Neutrophil (primary cell): ENCODE results near the gene SNX30.

Source experiments
- H3K27ac ChIP-seq: fragments of 200-600 bp; sonication (generic); 2 replicates; pipeline ENCODE4 v1.5.1; 2016; ENCODE audit warnings: mild to moderate bottlenecking, moderate library complexity
- H3K27me3 ChIP-seq: fragments of 200-600 bp; sonication (generic); 2 replicates; pipeline ENCODE4 v1.6.0; 2016; ENCODE audit warnings: mild to moderate bottlenecking
- H3K36me3 ChIP-seq: fragments of 200-600 bp; sonication (generic); 2 replicates; pipeline ENCODE4 v1.5.1; 2017
- H3K4me1 ChIP-seq, 2 experiments: fragments of 200-600 bp in 1 of 2; sonication (generic) in 1 of 2; 1 replicate in 1 of 2; 2 replicates in 1 of 2; pipeline versions ENCODE4 v1.5.1 to v1.6.1; 2013 to 2016; ENCODE audit warnings: low read depth in 1 of 2, low read length in 1 of 2, mild to moderate bottlenecking in 1 of 2, moderate library complexity in 1 of 2; ENCODE audit not compliant: control insufficient read depth in 1 of 2, insufficient read depth in 1 of 2
- H3K4me3 ChIP-seq, 2 experiments: fragments of 200-600 bp in 1 of 2; sonication (generic) in 1 of 2; 1 replicate in 1 of 2; 2 replicates in 1 of 2; pipeline ENCODE4 v1.5.1; 2013 to 2016; ENCODE audit warnings: low read depth in 1 of 2, low read length in 1 of 2, mild to moderate bottlenecking in 1 of 2, moderate library complexity in 1 of 2
- H3K9me3 ChIP-seq: fragments of 200-600 bp; sonication (generic); 2 replicates; pipeline ENCODE4 v1.5.1; 2016
- CTCF ChIP-seq: fragments of 200-600 bp; sonication (generic); IDR thresholded peaks from 2 replicates; pipeline ENCODE4 v1.5.1; 2016; ENCODE audit warnings: antibody characterized with exemption

SNX30 gene

GRCh38 chr9:112796485-112796884, 45.9 kb downstream of the SNX30 start:
- Histone ChIP-seq H3K27me3 (no peaks in the 10 kb centered on the region), H3K36me3 (no peaks in the 10 kb centered on the region), H3K27ac (no peak overlapping the region), H3K4me3 (no peak overlapping the region), H3K9me3 (no peaks in the 10 kb centered on the region), H3K4me1 (no peaks in the 10 kb centered on the region)
- no peak for TF ChIP-seq CTCF

- no peaks in the 10 kb centered on the region for H3K4me1 ChIP-seq
- H3K27ac ChIP-seq: peak overlapping the region; percentile 33
- TF ChIP-seq CTCF: no peak
- H3K9me3 ChIP-seq: no peaks in the 10 kb centered on the region
- peaks cover 15% of the 10 kb centered on the region for H3K36me3 ChIP-seq
- H3K4me3 ChIP-seq: no peak overlapping the region
- no peaks in the 10 kb centered on the region for H3K27me3 ChIP-seq
Observed at GRCh38 chr9:112809351-112809848, 58.8 kb downstream of the SNX30 start.

GRCh38 chr9:112809906-112810305, 59.3 kb downstream of the SNX30 start:
- peak overlapping the region; percentile 33 for H3K27ac ChIP-seq

GRCh38 chr9:112810696-112811490, 60.3 kb downstream of the SNX30 start:
- H3K9me3 ChIP-seq: no peaks in the 10 kb centered on the region
- peaks cover 8% of the 10 kb centered on the region for H3K36me3 ChIP-seq
- TF ChIP-seq CTCF: no peak
- H3K4me1 ChIP-seq: no peaks in the 10 kb centered on the region
- H3K4me3 ChIP-seq: no peak overlapping the region
- no peaks in the 10 kb centered on the region for H3K27me3 ChIP-seq
- no peak overlapping the region for H3K27ac ChIP-seq

More at GRCh38 chr9:112809906-112810305, 59.3 kb downstream of the SNX30 start:
- no peak for TF ChIP-seq CTCF
- Histone ChIP-seq H3K27me3 (no peaks in the 10 kb centered on the region), H3K9me3 (no peaks in the 10 kb centered on the region), H3K36me3 (peaks cover 15% of the 10 kb centered on the region), H3K4me3 (no peak overlapping the region), H3K4me1 (no peaks in the 10 kb centered on the region)

- no peaks in the 10 kb centered on the region for H3K9me3 ChIP-seq
- peaks cover 5% of the 10 kb centered on the region for H3K36me3 ChIP-seq
- H3K27me3 ChIP-seq: no peaks in the 10 kb centered on the region
- no peak overlapping the region for H3K4me3 ChIP-seq
- no peak for TF ChIP-seq CTCF
- H3K4me1 ChIP-seq: no peaks in the 10 kb centered on the region
- H3K27ac ChIP-seq: no peak overlapping the region
Observed at GRCh38 chr9:112811518-112811917, 61.0 kb downstream of the SNX30 start.
